Testis (tissue), 3 donors: Measurements from ENCODE around the gene ASB5. TPM values are rescaled to one million over a fixed set of nuclear protein-coding genes. Genes with fewer than 3 reads are reported as not detected.

Experiments used
- DNase-seq: peaks from one replicate; pipeline ENCODE4 v3.0.0-alpha.2; 2019
- H3K27ac ChIP-seq, 2 donors: fragments of 200-600 bp; sonication (generic); one replicate each; pipeline ENCODE4 v1.5.1; 2019
- H3K27me3 ChIP-seq: fragments of 200-600 bp; sonication (generic); one replicate; pipeline ENCODE4 v1.5.1; 2019
- H3K36me3 ChIP-seq: fragments of 200-600 bp; sonication (generic); one replicate; pipeline ENCODE4 v1.5.1; 2017; ENCODE audit warnings: low read depth; ENCODE audit errors: missing control alignments
- H3K4me1 ChIP-seq: fragments of 200-600 bp; sonication (generic); one replicate; pipeline ENCODE4 v1.5.1; 2019
- H3K4me3 ChIP-seq, 2 donors: fragments of 200-600 bp; sonication (generic); one replicate each; pipeline ENCODE4 v1.5.1; 2017 to 2019
- H3K9me3 ChIP-seq: fragments of 200-600 bp; sonication (generic); one replicate; pipeline ENCODE4 v1.5.1; 2017
- CTCF ChIP-seq, 3 experiments: fragments of 450-650 bp in 2 of 3; fragments of 200-600 bp in 1 of 3; sonication (generic) in 1 of 3; IDR thresholded peaks; one replicate each; pipeline ENCODE4 v1.5.1; 2016 to 2019; ENCODE audit warnings: antibody characterized with exemption in 3 of 3, mild to moderate bottlenecking in 2 of 3, moderate library complexity in 1 of 3
- POLR2A ChIP-seq: fragments of 450-650 bp; IDR thresholded peaks from one replicate; pipeline ENCODE4 v1.6.1; 2017; ENCODE audit warnings: antibody characterized with exemption, mild to moderate bottlenecking, moderate library complexity
- WGBS, 2 donors: methylation state at CpG; one replicate each; pipeline ENCODE4 v1.1.5; 2018; 5-methylcytosine and 5-hydroxymethylcytosine counted together
- intact Hi-C: fragments of 100-400 bp; cut with DNase I; formaldehyde crosslinking; loops from one replicate; pipeline ENCODE4 v1.15.1; 2023; ENCODE audit warnings: low total_unique reads
- polyA plus RNA-seq: library from polyadenylated mRNA; stranded (reverse); fragments of 350-450 nt; fragmentation: Illumina TruSeq; extraction: RNeasy Lipid Tissue Mini Kit (QIAGEN cat#74804); gene quantifications from one replicate; pipeline ENCODE4 v1.2.3, GENCODE V29; 2014; ENCODE audit warnings: low read depth, low replicate concordance; ENCODE audit not compliant: insufficient read depth
- total RNA-seq, 2 donors: library from RNA; depleted of rRNA; stranded (reverse); fragments of >200 nt; gene quantifications; one replicate each; pipeline ENCODE4 v1.2.3, GENCODE V29; 2016

ASB5 gene
- total and polyA plus RNA-seq, 3 donors from 2014 or later: 0.99 to 8.3 (median 5.4) TPM

GRCh38 chr4:176276710-176277109 lies 7.7 kb upstream of the ASB5 start:
- H3K27ac ChIP-seq: no peak overlapping the region
- no peak overlapping the region for H3K4me3 ChIP-seq

GRCh38 chr4:176274441-176274840 lies 5.4 kb upstream of the ASB5 start:
- Histone ChIP-seq H3K4me1 (no peaks in the 10 kb centered on the region), H3K27ac (no peak overlapping the region), H3K36me3 (no peaks in the 10 kb centered on the region), H3K4me3 (no peak overlapping the region), H3K27me3 (no peaks in the 10 kb centered on the region), H3K9me3 (no peaks in the 10 kb centered on the region)
- DNase-seq: no peak
- no peak for TF ChIP-seq CTCF (IDR thresholded peaks at IDR 0.05)
- TF ChIP-seq POLR2A: no peak
- intact Hi-C loops: no loop called here

More at GRCh38 chr4:176276710-176277109, 7.7 kb upstream of the ASB5 start:
- intact Hi-C loops: no loop called here
- TF ChIP-seq CTCF (IDR thresholded peaks at IDR 0.05): no peak
- TF ChIP-seq POLR2A: no peak
- Histone ChIP-seq H3K27me3 (no peaks in the 10 kb centered on the region), H3K9me3 (no peaks in the 10 kb centered on the region), H3K36me3 (no peaks in the 10 kb centered on the region), H3K4me1 (no peaks in the 10 kb centered on the region)
- DNase-seq: no peak
- 55 to 61% methylated on average over 8 of the region's 8 CpGs for WGBS, 2 donors

GRCh38 chr4:176273736-176274135 lies 4.7 kb upstream of the ASB5 start:
- Histone ChIP-seq H3K27ac (no peak overlapping the region), H3K4me1 (no peaks in the 10 kb centered on the region), H3K27me3 (no peaks in the 10 kb centered on the region), H3K9me3 (no peaks in the 10 kb centered on the region), H3K36me3 (no peaks in the 10 kb centered on the region), H3K4me3 (no peak overlapping the region)
- intact Hi-C loops: no loop called here
- TF ChIP-seq CTCF (IDR thresholded peaks at IDR 0.05) (no peak), POLR2A (no peak)
- DNase-seq: no peak
- 74 to 89% methylated on average over 4 of the region's 4 CpGs for WGBS, 2 donors

GRCh38 chr4:176272799-176273198 lies 3.8 kb upstream of the ASB5 start:
- 71 to 74% methylated on average over 3 of the region's 3 CpGs for WGBS, 2 donors
- no peak overlapping the region for H3K4me3 ChIP-seq
- H3K4me1 ChIP-seq: no peaks in the 10 kb centered on the region
- H3K9me3 ChIP-seq: no peaks in the 10 kb centered on the region
- no peaks in the 10 kb centered on the region for H3K36me3 ChIP-seq
- H3K27me3 ChIP-seq: no peaks in the 10 kb centered on the region
- DNase-seq: no peak
- TF ChIP-seq CTCF (IDR thresholded peaks at IDR 0.05) (no peak), POLR2A (no peak)
- intact Hi-C loops: no loop called here
- H3K27ac ChIP-seq: no peak overlapping the region

GRCh38 chr4:176271749-176272148 lies 2.7 kb upstream of the ASB5 start:
- no peak for DNase-seq
- no peaks in the 10 kb centered on the region for H3K27me3 ChIP-seq
- TF ChIP-seq POLR2A (no peak), CTCF (IDR thresholded peaks at IDR 0.05) (no peak)
- H3K36me3 ChIP-seq: no peaks in the 10 kb centered on the region
- H3K4me1 ChIP-seq: no peaks in the 10 kb centered on the region
- no peak overlapping the region for H3K4me3 ChIP-seq
- no peaks in the 10 kb centered on the region for H3K9me3 ChIP-seq
- 85 to 90% methylated on average over 3 of the region's 3 CpGs for WGBS, 2 donors
- intact Hi-C loops: no loop called here
- H3K27ac ChIP-seq: no peak overlapping the region
